ENCODE results near the gene CTNNA3.

Gene CTNNA3

GRCh38 chr10:66927251-66927935 lies 768.6 kb downstream of the CTNNA3 start:
- DNase-seq, result peak; percentile 12

DNA sequence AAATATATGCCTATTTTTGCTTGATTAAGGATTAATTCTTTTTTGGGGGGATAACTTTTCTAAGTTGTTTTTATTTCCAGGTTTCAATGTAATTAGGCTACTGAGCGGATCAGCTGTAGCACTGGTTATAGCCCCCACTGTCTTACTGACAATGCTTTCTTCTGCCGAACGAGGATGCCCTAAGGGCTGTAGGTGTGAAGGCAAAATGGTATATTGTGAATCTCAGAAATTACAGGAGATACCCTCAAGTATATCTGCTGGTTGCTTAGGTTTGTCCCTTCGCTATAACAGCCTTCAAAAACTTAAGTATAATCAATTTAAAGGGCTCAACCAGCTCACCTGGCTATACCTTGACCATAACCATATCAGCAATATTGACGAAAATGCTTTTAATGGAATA lies 769.2 kb downstream of the CTNNA3 start:
- no peak for DNase-seq

DNA sequence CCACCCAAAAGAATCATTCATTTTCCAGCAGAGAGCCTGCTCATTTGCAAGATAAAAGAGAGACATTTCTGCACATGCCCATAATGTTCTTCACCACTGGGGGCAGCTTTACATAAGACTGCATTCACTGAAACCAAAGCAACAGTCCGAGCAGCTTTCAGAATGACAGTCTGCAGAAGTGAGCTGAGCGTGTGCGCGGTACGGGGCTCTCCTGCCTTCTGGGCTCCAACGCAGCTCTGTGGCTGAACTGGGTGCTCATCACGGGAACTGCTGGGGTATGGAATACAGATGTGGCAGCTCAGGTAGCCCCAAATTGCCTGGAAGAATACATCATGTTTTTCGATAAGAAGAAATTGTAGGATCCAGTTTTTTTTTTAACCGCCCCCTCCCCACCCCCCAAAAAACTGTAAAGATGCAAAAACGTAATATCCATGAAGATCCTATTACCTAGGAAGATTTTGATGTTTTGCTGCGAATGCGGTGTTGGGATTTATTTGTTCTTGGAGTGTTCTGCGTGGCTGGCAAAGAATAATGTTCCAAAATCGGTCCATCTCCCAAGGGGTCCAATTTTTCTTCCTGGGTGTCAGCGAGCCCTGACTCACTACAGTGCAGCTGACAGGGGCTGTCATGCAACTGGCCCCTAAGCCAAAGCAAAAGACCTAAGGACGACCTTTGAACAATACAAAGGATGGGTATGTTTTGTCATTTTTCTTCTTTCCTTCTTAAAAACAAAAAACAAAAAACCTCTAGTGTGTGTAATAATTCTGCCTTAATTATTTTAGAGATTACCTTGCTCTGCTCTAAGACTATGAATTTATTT lies 769.9 kb downstream of the CTNNA3 start, which contains the start of gene LRRTM3:
TSS of gene LRRTM3 (plus strand) at position 141 of the 820 bp plus-strand sequence.
- DNase-seq, result peak; percentile 90

GRCh38 chr10:66925373-66925772 lies 770.6 kb downstream of the CTNNA3 start:
- DNase-seq, result no peak

GRCh38 chr10:66924674-66925345 lies 771.2 kb downstream of the CTNNA3 start:
- no peak for DNase-seq

DNA sequence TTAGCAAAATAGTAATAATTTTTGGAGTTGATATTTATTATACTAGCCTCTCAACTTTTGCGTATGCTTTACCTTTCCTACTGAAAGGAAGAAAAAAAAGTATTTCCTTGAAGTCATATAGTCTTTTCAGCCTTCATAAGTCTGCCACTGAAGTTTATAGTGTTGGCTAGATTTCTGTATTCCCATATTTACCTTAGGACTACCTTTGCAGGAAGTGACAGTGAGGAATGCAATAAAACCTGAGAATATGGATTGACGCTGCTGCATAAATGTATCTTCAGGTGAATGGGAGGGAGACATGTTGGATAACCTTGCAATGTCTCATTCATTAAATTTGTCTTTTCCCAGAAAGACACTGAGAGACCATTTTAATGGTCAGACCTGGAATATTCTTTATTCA lies 776.7 kb downstream of the CTNNA3 start:
- no peak for DNase-seq

GRCh38 chr10:66917104-66917503 lies 778.9 kb downstream of the CTNNA3 start:
- no peak for DNase-seq

DNA sequence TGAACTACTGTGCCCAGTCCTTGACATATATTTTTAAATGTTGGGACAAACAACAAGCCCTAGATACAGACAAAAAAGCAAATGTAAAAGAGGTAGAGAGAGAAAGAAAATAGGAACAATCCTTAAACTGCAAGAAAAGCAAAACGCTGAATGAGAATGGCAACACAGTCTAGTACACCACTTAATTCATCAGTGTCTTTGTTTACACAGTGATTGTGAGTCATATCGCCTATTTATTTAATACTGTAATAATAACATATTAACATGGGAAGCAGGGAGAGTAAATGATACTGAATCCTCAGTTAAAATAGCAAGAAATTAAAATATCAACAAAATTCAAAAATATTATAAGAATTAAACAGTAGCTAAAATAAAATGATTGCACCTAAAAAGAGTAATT lies 780.0 kb downstream of the CTNNA3 start:
- no peak for DNase-seq

- DNase-seq, result no peak
Measured at GRCh38 chr10:66910671-66911070, 785.3 kb downstream of the CTNNA3 start.

- DNase-seq, result no peak
Measured at GRCh38 chr10:66892871-66893270, 803.1 kb downstream of the CTNNA3 start.

- no peak for DNase-seq
Measured at GRCh38 chr10:66888237-66888636, 807.8 kb downstream of the CTNNA3 start.

GRCh38 chr10:66886848-66887247 lies 809.1 kb downstream of the CTNNA3 start:
- no peak for DNase-seq

GRCh38 chr10:66882271-66882670 lies 813.7 kb downstream of the CTNNA3 start:
- no peak for DNase-seq

- no peak for DNase-seq
Measured at GRCh38 chr10:66881814-66882213, 814.2 kb downstream of the CTNNA3 start.

DNA sequence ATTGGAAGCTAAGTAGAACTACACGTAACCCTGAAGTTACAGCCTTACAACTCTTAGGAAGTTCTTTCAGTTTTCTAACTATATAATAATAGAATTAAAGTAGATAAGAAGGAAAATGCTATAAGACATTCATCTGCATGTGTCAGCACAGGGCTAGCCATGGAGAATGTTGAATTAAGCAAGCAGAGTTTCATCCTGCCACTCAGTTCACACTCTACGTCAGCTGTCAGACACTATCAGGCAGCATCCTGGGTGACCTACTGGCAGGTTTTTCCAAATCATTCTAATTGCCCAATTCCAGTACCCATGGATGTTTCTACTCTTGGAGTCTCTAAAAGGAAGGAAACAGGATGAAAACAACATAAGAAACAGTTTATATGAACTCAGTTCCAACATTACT lies 815.2 kb downstream of the CTNNA3 start:
- no peak for DNase-seq

DNA sequence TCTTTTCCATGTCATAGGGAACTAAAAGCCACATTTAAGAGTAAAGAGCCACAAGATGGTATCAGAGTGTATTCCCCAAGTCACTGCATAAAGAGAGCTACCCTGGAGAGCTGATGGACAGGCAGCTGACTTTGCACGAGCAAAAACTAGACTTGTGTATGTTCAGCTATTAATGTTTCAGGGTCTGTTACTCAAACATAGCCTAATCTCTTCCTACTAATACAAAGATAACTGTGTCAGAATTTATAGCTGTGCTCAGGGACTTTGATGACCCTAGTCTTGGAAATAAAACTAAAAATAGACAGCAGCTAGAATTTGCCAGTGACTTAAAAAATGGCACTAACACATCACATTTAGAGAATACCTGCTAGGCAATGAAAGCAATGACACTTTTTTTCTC lies 815.7 kb downstream of the CTNNA3 start:
- DNase-seq, result no peak

DNA sequence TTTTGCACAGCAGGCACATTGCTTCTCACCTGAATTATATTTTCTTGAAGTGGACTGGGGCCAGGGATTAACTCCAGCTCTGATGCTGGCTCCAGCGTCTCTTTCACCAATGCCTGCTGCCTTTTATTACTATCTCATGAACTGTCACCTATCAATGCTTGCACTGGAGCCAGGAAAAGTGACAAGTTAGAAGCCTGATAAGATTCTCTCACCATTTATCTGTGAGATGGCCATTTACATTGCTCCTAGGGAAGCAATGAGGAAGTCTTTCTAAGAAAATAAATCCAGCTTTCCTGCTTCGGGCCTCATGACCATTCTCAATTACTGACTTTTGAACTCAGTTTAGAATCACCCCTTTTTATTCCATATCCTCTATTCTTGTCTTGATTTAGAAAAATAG lies 818.6 kb downstream of the CTNNA3 start:
- DNase-seq, result no peak

GRCh38 chr10:66869635-66870034 lies 826.4 kb downstream of the CTNNA3 start:
- no peak for DNase-seq

DNA sequence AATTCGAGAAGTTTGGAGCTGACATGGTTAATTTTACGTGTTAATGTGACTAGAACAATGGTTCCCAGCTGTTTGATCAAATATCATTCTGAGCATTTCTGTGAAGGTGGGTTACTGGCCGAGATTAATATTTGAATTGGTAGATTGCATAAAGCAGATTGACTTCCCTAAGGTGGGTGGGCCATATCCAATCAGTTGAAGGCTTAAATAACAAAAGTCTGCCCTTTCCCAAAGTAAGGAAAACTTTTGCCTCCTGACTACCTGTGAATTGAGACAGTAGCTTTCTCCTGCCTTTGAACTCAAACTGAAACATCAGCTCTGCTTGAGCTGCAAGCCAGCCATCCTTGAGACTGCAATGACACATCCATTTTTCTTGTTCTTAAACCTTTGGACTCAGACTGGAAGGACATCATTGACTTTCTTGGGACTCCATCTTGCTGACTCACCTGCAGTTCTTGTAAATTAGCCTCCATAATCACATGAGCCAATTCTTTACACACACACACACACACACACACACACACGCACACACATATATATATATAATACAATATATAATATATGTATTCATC lies 833.2 kb downstream of the CTNNA3 start:
- no peak for DNase-seq

DNA sequence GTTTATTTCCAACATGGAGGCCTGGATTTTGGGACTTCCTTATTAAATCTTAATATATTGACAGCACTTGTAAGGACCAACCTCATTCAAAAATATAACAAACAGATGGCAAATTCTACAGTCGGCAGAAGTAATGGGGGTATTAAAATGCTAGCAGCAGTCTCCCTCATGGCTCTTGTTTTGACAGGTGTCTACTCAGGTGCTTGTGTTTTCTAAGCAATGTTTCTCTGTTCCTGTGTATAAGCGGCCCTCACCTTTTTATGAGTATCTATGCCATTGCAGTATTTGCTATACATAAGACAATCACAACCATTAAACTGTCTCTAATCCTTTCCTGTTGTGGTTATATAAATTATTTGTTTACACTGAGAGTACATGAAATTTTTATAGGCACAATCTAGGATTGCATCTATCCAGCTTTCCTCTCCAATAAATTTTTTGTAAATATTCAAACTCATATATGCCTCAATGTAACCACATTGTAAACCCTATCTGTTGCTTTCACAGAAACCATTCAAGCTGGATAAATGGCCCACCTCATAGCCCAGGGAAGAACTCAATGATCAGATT lies 835.5 kb downstream of the CTNNA3 start:
- no peak for DNase-seq

DNA sequence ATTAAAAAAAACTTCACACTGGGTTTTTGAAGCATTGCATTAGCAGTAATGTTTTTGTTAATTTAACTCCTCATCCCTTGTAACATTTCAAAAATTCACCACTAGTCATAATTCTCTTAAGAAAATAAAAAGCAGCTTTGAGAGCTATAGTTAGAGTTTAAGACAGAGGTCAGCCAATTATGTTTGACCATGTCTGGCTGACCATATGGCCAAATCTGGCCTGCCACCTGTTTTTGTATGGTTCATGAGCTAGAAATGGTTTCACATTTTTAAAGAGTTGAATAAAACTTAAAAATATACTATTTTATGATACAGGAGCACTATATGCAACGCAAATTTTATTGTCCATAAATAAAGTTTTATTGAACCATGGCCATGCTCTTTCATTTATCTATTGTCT lies 843.2 kb downstream of the CTNNA3 start:
- no peak for DNase-seq

DNA sequence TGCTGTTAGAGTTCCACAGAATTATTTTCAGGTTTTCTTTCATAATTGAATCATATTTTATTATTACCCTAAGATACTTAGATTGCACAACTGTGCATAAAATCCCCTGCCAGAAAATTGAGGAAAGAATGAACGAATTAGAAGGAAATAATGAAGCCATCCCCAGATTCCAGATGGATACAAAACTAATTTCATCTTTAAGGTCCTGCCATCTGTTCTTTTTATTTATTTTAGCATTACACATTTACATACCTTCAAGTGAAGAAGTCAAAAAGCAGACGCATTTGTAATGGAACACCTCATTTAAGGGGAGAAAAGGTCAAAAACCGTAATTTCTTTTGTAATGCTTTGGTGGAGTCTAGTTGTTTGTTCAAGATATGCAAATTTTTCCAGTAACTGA lies 847.1 kb downstream of the CTNNA3 start:
- DNase-seq, result peak; percentile 37
